IMR-90 (cell line): ENCODE data around the gene LSM12. TPM values are rescaled to one million over a fixed set of nuclear protein-coding genes. Genes with fewer than 3 reads are reported as not detected.

ENCODE experiments used
- ATAC-seq: fragments of 200-7000 bp; cut with Tn5 transposase; 2 replicates; pipeline ENCODE4 v1.9.1; 2020; ENCODE audit warnings: low read depth, mild to moderate bottlenecking, moderate library complexity
- BruUV-seq: library from RNA; stranded (reverse); fragments of 400-500 nt; replicated peaks from 2 replicates; lab custom pipeline; 2021; lab: Mats Ljungman, UMichigan
- CTCF ChIA-PET: fragments of 300-600 bp; formaldehyde crosslinking; extraction: SDS; loops from one replicate; lab custom pipeline; 2021; ENCODE audit warnings: antibody characterized with exemption; lab: Yijun Ruan, JAX
- POLR2A ChIA-PET: fragments of 300-600 bp; sonication (Branson Sonifier 250); formaldehyde crosslinking; loops from one replicate; lab custom pipeline; 2022; ENCODE audit warnings: antibody characterized with exemption; ENCODE audit not compliant: unreplicated experiment; lab: Charles Lee
- DNase-seq: peaks from one replicate; pipeline ENCODE4 v3.0.0; 2013
- H2AFZ ChIP-seq: replicated peaks from 2 replicates; pipeline ENCODE3; 2013; ENCODE audit warnings: low read length, mild to moderate bottlenecking; ENCODE audit not compliant: poor library complexity
- H2AK5ac ChIP-seq: 2 replicates; pipeline ENCODE4 v1.6.1; 2013; ENCODE audit warnings: low read depth, low read length, inconsistent platforms
- H2AK9ac ChIP-seq: replicated peaks from 2 replicates; pipeline ENCODE3; 2013; ENCODE audit warnings: mild to moderate bottlenecking, low read depth, low read length, moderate library complexity; ENCODE audit not compliant: poor library complexity
- H2BK120ac ChIP-seq: 2 replicates; pipeline ENCODE4 v1.6.1; 2013; ENCODE audit warnings: low read depth, low read length, inconsistent platforms
- H2BK15ac ChIP-seq: 3 replicates; pipeline ENCODE4 v1.6.1; 2013; ENCODE audit warnings: low read depth, low read length, inconsistent platforms
- H2BK20ac ChIP-seq: 2 replicates; pipeline ENCODE4 v1.6.1; 2013; ENCODE audit warnings: low read depth, mild to moderate bottlenecking, inconsistent platforms, low read length, moderate library complexity
- H2BK5ac ChIP-seq: 2 replicates; pipeline ENCODE4 v1.6.1; 2013; ENCODE audit warnings: mild to moderate bottlenecking, low read depth, low read length, inconsistent platforms; ENCODE audit not compliant: poor library complexity, severe bottlenecking
- H3K14ac ChIP-seq: replicated peaks from 2 replicates; pipeline ENCODE4 v1.6.1; 2013; ENCODE audit warnings: low read depth, low read length, inconsistent platforms
- H3K18ac ChIP-seq: 2 replicates; pipeline ENCODE4 v1.6.1; 2013; ENCODE audit warnings: low read depth, low read length, control low read depth
- H3K23ac ChIP-seq: 2 replicates; pipeline ENCODE4 v1.6.1; 2013; ENCODE audit warnings: low read depth, low read length, inconsistent platforms
- H3K27ac ChIP-seq: 2 replicates; pipeline ENCODE4 v1.5.1; 2013; ENCODE audit warnings: mild to moderate bottlenecking, control low read depth, low read length; ENCODE audit not compliant: insufficient read depth
- H3K27me3 ChIP-seq: 2 replicates; pipeline ENCODE4 v1.6.1; 2013; ENCODE audit warnings: low read length; ENCODE audit not compliant: control insufficient read depth, insufficient read depth
- H3K36me3 ChIP-seq: 2 replicates; pipeline ENCODE4 v1.6.1; 2013; ENCODE audit warnings: low read length, mixed read lengths; ENCODE audit not compliant: control insufficient read depth, insufficient read depth
- H3K4ac ChIP-seq: 2 replicates; pipeline ENCODE4 v1.6.1; 2013; ENCODE audit warnings: low read depth, low read length, inconsistent platforms
- H3K4me1 ChIP-seq: 2 replicates; pipeline ENCODE4 v1.6.1; 2013; ENCODE audit warnings: low read length, mixed read lengths; ENCODE audit not compliant: control insufficient read depth, insufficient read depth
- H3K4me2 ChIP-seq: 2 replicates; pipeline ENCODE4 v1.6.1; 2013; ENCODE audit warnings: low read depth, mild to moderate bottlenecking, control low read depth, low read length, moderate library complexity
- H3K4me3 ChIP-seq: 2 replicates; pipeline ENCODE4 v1.5.1; 2013; ENCODE audit warnings: low read depth, mild to moderate bottlenecking, control low read depth, low read length, moderate library complexity; ENCODE audit not compliant: insufficient read depth
- H3K56ac ChIP-seq: 2 replicates; pipeline ENCODE4 v1.6.1; 2013; ENCODE audit warnings: low read length, inconsistent platforms; ENCODE audit not compliant: insufficient read depth; ENCODE audit errors: extremely low read depth
- H3K79me1 ChIP-seq, 2 experiments: 2 replicates each; pipeline ENCODE4 v1.6.1; 2013; ENCODE audit warnings: low read length in 2 of 2, inconsistent platforms in 1 of 2, low read depth in 1 of 2
- H3K9ac ChIP-seq: 2 replicates; pipeline ENCODE4 v1.6.1; 2013; ENCODE audit warnings: low read depth, low read length, control low read depth
- H3K9me1 ChIP-seq: 2 replicates; pipeline ENCODE4 v1.6.1; 2013; ENCODE audit warnings: low read length, inconsistent platforms; ENCODE audit not compliant: insufficient read depth
- H3K9me3 ChIP-seq: 2 replicates; pipeline ENCODE4 v1.6.1; 2013; ENCODE audit warnings: low read length; ENCODE audit not compliant: control insufficient read depth, insufficient read depth
- H4K20me1 ChIP-seq: 2 replicates; pipeline ENCODE4 v1.6.1; 2013; ENCODE audit warnings: low read length, inconsistent platforms; ENCODE audit not compliant: insufficient read depth
- H4K5ac ChIP-seq: 2 replicates; pipeline ENCODE4 v1.6.1; 2013; ENCODE audit warnings: mild to moderate bottlenecking, low read depth, low read length, control low read depth
- H4K8ac ChIP-seq, 2 experiments: 2 replicates each; pipeline ENCODE4 v1.6.1; 2013; ENCODE audit warnings: low read depth in 2 of 2, low read length in 2 of 2, control low read depth in 1 of 2, inconsistent platforms in 1 of 2
- H4K91ac ChIP-seq: 2 replicates; pipeline ENCODE4 v1.6.1; 2013; ENCODE audit warnings: low read depth, low read length, inconsistent platforms; ENCODE audit not compliant: insufficient read depth
- BHLHE40 ChIP-seq: fragments of 150-350 bp; IDR thresholded peaks from 2 replicates; pipeline ENCODE4 v1.6.1; 2016; ENCODE audit warnings: mild to moderate bottlenecking, low read depth, low read length
- CEBPB ChIP-seq: IDR thresholded peaks from 2 replicates; pipeline ENCODE4 v1.6.1; 2012; ENCODE audit warnings: low read depth, low read length, improper control_type of control experiment
- CHD1 ChIP-seq: IDR thresholded peaks from 2 replicates; pipeline ENCODE4 v1.6.1; 2012; ENCODE audit warnings: low read depth, low read length, improper control_type of control experiment
- CTCF ChIP-seq: conservative IDR thresholded peaks from 2 replicates; pipeline ENCODE4 v1.5.1; 2012; ENCODE audit warnings: mild to moderate bottlenecking, low read depth, low read length, improper control_type of control experiment
- ELK1 ChIP-seq: fragments of 150-350 bp; IDR thresholded peaks from 2 replicates; pipeline ENCODE4 v1.6.1; 2016; ENCODE audit warnings: low read depth, mild to moderate bottlenecking, low read length, moderate library complexity, borderline replicate concordance
- FOS ChIP-seq: fragments of 150-350 bp; IDR thresholded peaks from 2 replicates; pipeline ENCODE4 v1.6.1; 2016; ENCODE audit warnings: low read depth, low read length
- MAFK ChIP-seq: IDR thresholded peaks from 2 replicates; pipeline ENCODE4 v1.6.1; 2012; ENCODE audit warnings: low read depth, low read length, improper control_type of control experiment
- MAZ ChIP-seq: IDR thresholded peaks from 2 replicates; pipeline ENCODE4 v1.6.1; 2012; ENCODE audit warnings: low read depth, mild to moderate bottlenecking, low read length, improper control_type of control experiment, moderate library complexity, borderline replicate concordance
- MXI1 ChIP-seq: IDR thresholded peaks from 2 replicates; pipeline ENCODE4 v1.6.1; 2012; ENCODE audit warnings: low read depth, mild to moderate bottlenecking, low read length, moderate library complexity, borderline replicate concordance
- NFE2L2 ChIP-seq: fragments of 150-350 bp; IDR thresholded peaks from 2 replicates; pipeline ENCODE4 v1.6.1; 2016; ENCODE audit warnings: low read depth, mild to moderate bottlenecking, low read length
- POLR2A ChIP-seq: IDR thresholded peaks from 2 replicates; pipeline ENCODE4 v1.6.1; 2012; ENCODE audit warnings: mild to moderate bottlenecking, low read depth, low read length
- RAD21 ChIP-seq: IDR thresholded peaks from 2 replicates; pipeline ENCODE4 v1.6.1; 2012; ENCODE audit warnings: low read length, improper control_type of control experiment
- RCOR1 ChIP-seq: IDR thresholded peaks from 2 replicates; pipeline ENCODE4 v1.6.1; 2012; ENCODE audit warnings: mild to moderate bottlenecking, low read length, improper control_type of control experiment; ENCODE audit not compliant: insufficient replicate concordance
- RFX5 ChIP-seq: IDR thresholded peaks from 2 replicates; pipeline ENCODE4 v1.8.0; 2012; ENCODE audit warnings: low read depth, mild to moderate bottlenecking, low read length, moderate library complexity
- SMC3 ChIP-seq: fragments of 150-350 bp; IDR thresholded peaks from 2 replicates; pipeline ENCODE4 v1.6.1; 2016; ENCODE audit warnings: low read depth, mild to moderate bottlenecking, antibody characterized with exemption, low read length, moderate library complexity
- USF2 ChIP-seq: fragments of 150-350 bp; IDR thresholded peaks from 2 replicates; pipeline ENCODE4 v1.6.1; 2017; ENCODE audit warnings: mild to moderate bottlenecking, antibody characterized with exemption, low read length, low read depth
- WGBS, 2 experiments: methylation state at CpG; one replicate each; pipeline versions ENCODE4 v1.1.5 to v1.1.7; 2013; ENCODE audit warnings: missing lambda C conversion rate in 2 of 2; ENCODE audit not compliant: insufficient read length in 1 of 2; ENCODE audit errors: extremely low coverage in 2 of 2; 5-methylcytosine and 5-hydroxymethylcytosine counted together
- dilution Hi-C: fragments of 300-500 bp; cut with HindIII; formaldehyde crosslinking; loops from one replicate; pipeline ENCODE4 v1.14.3; 2018; ENCODE audit warnings: low sequenced_read_pairs; ENCODE audit not compliant: unreplicated experiment
- in situ Hi-C: fragments of 300-500 bp; cut with MboI; formaldehyde crosslinking; loops from 3 replicates; pipeline ENCODE4 v1.14.3; 2019; ENCODE audit warnings: low sequenced_read_pairs, inconsistent platforms, mixed read lengths
- intact Hi-C: fragments of 100-400 bp; cut with micrococcal nuclease; formaldehyde crosslinking; loops from 2 replicates; pipeline ENCODE4 v1.10.0; 2022
- polyA plus RNA-seq, 3 experiments: library from polyadenylated mRNA; depleted of rRNA; stranded (reverse); fragments of >200 nt; gene quantifications; 2 replicates each; pipeline ENCODE4 v1.2.3, GENCODE V29; 2012; ENCODE audit warnings: low replicate concordance in 1 of 3
- total RNA-seq: library from RNA; depleted of rRNA; stranded (reverse); fragments of >200 nt; gene quantifications from 2 replicates; pipeline ENCODE4 v1.2.3, GENCODE V29; 2012

The LSM12 gene
- total and polyA plus RNA-seq, 2 of the 4 experiments (the other 2 are of a cell fraction) = 38.0 to 41.0 TPM

- Histone ChIP-seq H2BK5ac (no peak overlapping the region), H3K4ac (peak overlapping the region; percentile 2; the same call in 1 of the 2 replicates), H2BK20ac (no peak overlapping the region), H3K9ac (no peak overlapping the region), H3K56ac (no peak overlapping the region), H3K14ac (no peak overlapping the region), H3K4me3 (no peak overlapping the region), H2BK120ac (no peak overlapping the region), H3K36me3 (peaks cover 55% of the 10 kb centered on the region), H4K8ac (no peak overlapping the region), H3K9me3 (no peaks in the 10 kb centered on the region), H3K18ac (no peak overlapping the region), H2AFZ (no peak overlapping the region), H3K4me2 (no peak overlapping the region), H3K23ac (0 out of 2 replicates have a peak overlapping the region, but pooled peaks have one; percentile 11), H2BK15ac (no peak overlapping the region), H3K9me1 (peaks cover 17% of the 10 kb centered on the region), H4K91ac (no peak overlapping the region), H4K20me1 (peaks cover 8% of the 10 kb centered on the region; the same call in 1 of the 2 replicates), H3K27ac (no peak overlapping the region), H4K5ac (no peak overlapping the region), H3K27me3 (no peaks in the 10 kb centered on the region), H2AK9ac (no peak overlapping the region), H3K79me1 (peaks cover 19 to 74% of the 10 kb centered on the region in 2 experiments), H3K4me1 (peaks cover 22% of the 10 kb centered on the region), H2AK5ac (peak overlapping the region; percentile 7; the same call in 1 of the 2 replicates)
- ATAC-seq (no peak), DNase-seq (no peak)
- intact Hi-C loops = no loop called here
- in situ Hi-C loops = no loop called here
- ChIA-PET CTCF (no interaction called here), POLR2A (no interaction called here)
- no peak for TF ChIP-seq SMC3
- TF ChIP-seq MAFK = no peak
- TF ChIP-seq BHLHE40 = no peak
- TF ChIP-seq RAD21 = no peak
- no peak for TF ChIP-seq NFE2L2
- no peak for TF ChIP-seq RCOR1
- no peak for TF ChIP-seq MAZ
- no peak for TF ChIP-seq FOS
- no peak for TF ChIP-seq POLR2A
- TF ChIP-seq ELK1 = no peak
- no peak for TF ChIP-seq CEBPB
- no peak for TF ChIP-seq CTCF
- no peak for TF ChIP-seq RFX5
- no peak for TF ChIP-seq CHD1
- no peak for TF ChIP-seq MXI1
- TF ChIP-seq USF2 = no peak
- WGBS, 2 experiments = 81% methylated on average over 6 of the region's 21 CpGs; no CpG with 5 or more reads in 1 of the 2 experiments
- BruUV-seq = no TSS peak
- dilution Hi-C loops = no loop called here
Observed at GRCh38 chr17:44082256-44082927, 15.9 kb upstream of the LSM12 start.
